Activated B cell treated with CpG ODN at 0.5 μM for 24 hours (primary cell): Measurements from ENCODE around the gene METTL3. TPM values are rescaled to one million over a fixed set of nuclear protein-coding genes. Genes with fewer than 3 reads are reported as not detected.

Source experiments
- ATAC-seq: fragments of 200-7000 bp; cut with Tn5 transposase; one replicate; pipeline ENCODE4 v1.10.0; 2021; ENCODE audit warnings: low read depth, mild to moderate bottlenecking, moderate library complexity
- CTCF ChIA-PET: fragments of 350-600 bp; sonication (Branson Sonifier 250); formaldehyde crosslinking; loops from one replicate; lab custom pipeline; 2021; ENCODE audit warnings: antibody characterized with exemption; lab: Charles Lee
- POLR2A ChIA-PET: fragments of 350-600 bp; sonication (Branson Sonifier 250); formaldehyde crosslinking; loops from one replicate; lab custom pipeline; 2021; ENCODE audit warnings: antibody characterized with exemption; lab: Charles Lee
- DNase-seq: peaks from one replicate; pipeline ENCODE4 v3.0.0; 2022
- H3K27ac Mint-ChIP-seq: one replicate; pipeline ENCODE4 v1.8.0; 2020; ENCODE audit warnings: mixed read lengths
- H3K27me3 Mint-ChIP-seq: one replicate; pipeline ENCODE4 v1.8.0; 2021; ENCODE audit warnings: mixed read lengths
- H3K36me3 Mint-ChIP-seq: one replicate; pipeline ENCODE4 v1.8.0; 2021; ENCODE audit warnings: low read depth, mixed read lengths
- H3K4me1 Mint-ChIP-seq: one replicate; pipeline ENCODE4 v1.8.0; 2021; ENCODE audit warnings: mixed read lengths
- H3K4me3 Mint-ChIP-seq: one replicate; pipeline ENCODE4 v1.8.0; 2020; ENCODE audit warnings: mild to moderate bottlenecking, mixed read lengths
- H3K9me3 Mint-ChIP-seq: one replicate; pipeline ENCODE4 v1.8.0; 2020; ENCODE audit warnings: mixed read lengths
- CTCF ChIP-seq: fragments of 200-600 bp; IDR thresholded peaks from one replicate; pipeline ENCODE4 v1.8.0; 2022; ENCODE audit warnings: antibody characterized with exemption, mild to moderate bottlenecking
- intact Hi-C: fragments of 100-400 bp; cut with micrococcal nuclease; formaldehyde crosslinking; loops from one replicate; pipeline ENCODE4 v1.15.1; 2024
- total RNA-seq: library from RNA; stranded (reverse); gene quantifications from 2 replicates; pipeline ENCODE4 v1.2.3, GENCODE V29; 2022

Gene METTL3
- total RNA-seq, 1 donor from 2014 or later: 94.5 TPM

GRCh38 chr14:21506557-21506956 is 4.6 kb downstream of the METTL3 start:
- no peak overlapping the region for H3K4me3 Mint-ChIP-seq
- peaks cover 57% of the 10 kb centered on the region for H3K36me3 Mint-ChIP-seq
- POLR2A ChIA-PET: no interaction called here

DNA sequence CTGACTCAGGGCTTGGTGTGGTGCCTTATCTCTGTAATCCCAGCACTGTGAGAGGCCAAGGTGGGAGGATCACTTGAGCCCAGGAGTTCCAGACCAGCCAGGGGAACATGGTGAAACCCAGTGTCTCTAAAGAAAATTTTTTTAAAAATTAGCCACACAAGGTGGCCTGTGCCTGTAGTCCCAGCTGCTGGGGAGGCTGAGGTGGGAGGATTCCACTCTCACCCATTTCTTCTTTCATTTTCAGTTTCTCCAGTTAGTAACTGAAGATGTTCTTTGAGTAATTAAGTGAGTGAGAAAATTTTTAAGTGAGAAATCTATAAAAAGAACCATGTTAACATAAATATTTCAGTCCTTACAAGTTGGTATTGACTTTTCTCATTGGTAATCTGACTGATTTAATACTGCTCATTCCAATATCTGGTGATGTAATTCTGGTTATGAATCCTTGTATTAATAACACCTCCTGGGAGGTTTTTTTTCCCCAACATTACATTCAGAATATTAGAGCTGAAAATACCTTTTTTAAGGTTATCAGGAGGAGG is 6.1 kb downstream of the METTL3 start:
- Mint-ChIP-seq H3K36me3 (peaks cover 62% of the 10 kb centered on the region), H3K4me3 (no peak overlapping the region), H3K27ac (no peak overlapping the region), H3K9me3 (no peaks in the 10 kb centered on the region), H3K27me3 (no peaks in the 10 kb centered on the region), H3K4me1 (peaks cover 25% of the 10 kb centered on the region)
- no peak for TF ChIP-seq CTCF
- intact Hi-C loops: no loop called here
- ChIA-PET POLR2A (no interaction called here), CTCF (no interaction called here)
- DNase-seq: no peak
- ATAC-seq: no peak

More at GRCh38 chr14:21506557-21506956, 4.6 kb downstream of the METTL3 start:
- CTCF ChIA-PET: no interaction called here
- DNase-seq (no peak), ATAC-seq (no peak)
- H3K27me3 Mint-ChIP-seq: no peaks in the 10 kb centered on the region
- intact Hi-C loops: no loop called here
- H3K4me1 Mint-ChIP-seq: peaks cover 35% of the 10 kb centered on the region
- no peak overlapping the region for H3K27ac Mint-ChIP-seq
- H3K9me3 Mint-ChIP-seq: no peaks in the 10 kb centered on the region
- no peak for TF ChIP-seq CTCF

DNA sequence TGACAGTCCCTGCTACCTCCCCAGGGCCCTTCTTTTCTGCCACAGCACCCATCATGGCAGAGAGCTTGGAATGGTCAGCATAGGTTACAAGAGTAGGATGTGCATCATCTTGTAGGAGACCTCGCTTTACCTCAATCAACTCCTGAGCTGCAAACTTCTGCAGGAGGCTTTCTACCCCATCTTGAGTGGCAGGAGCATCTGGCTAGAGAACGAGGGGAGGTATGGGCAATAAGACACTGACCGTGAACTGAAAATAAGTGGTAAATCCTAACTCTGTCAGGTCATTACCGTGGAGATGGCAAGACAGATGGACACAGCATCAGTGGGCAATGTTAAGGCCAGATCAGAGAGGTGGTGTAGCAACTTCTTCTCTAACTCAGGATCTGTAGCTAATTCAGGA is 7.8 kb downstream of the METTL3 start:
- peaks cover 75% of the 10 kb centered on the region for H3K36me3 Mint-ChIP-seq
- H3K9me3 Mint-ChIP-seq: no peaks in the 10 kb centered on the region
- no peaks in the 10 kb centered on the region for H3K27me3 Mint-ChIP-seq
- peaks cover 11% of the 10 kb centered on the region for H3K4me1 Mint-ChIP-seq
- ATAC-seq (no peak), DNase-seq (no peak)
- no peak overlapping the region for H3K4me3 Mint-ChIP-seq
- CTCF ChIA-PET: no interaction called here
- intact Hi-C loops: no loop called here
- no peak overlapping the region for H3K27ac Mint-ChIP-seq
- TF ChIP-seq CTCF: no peak
- POLR2A ChIA-PET: interaction anchor here (1.1 kb wide), 1 partner anchor 47 kb away, joined by 3 read pairs; the partner anchor contains the start of gene CHD8

DNA sequence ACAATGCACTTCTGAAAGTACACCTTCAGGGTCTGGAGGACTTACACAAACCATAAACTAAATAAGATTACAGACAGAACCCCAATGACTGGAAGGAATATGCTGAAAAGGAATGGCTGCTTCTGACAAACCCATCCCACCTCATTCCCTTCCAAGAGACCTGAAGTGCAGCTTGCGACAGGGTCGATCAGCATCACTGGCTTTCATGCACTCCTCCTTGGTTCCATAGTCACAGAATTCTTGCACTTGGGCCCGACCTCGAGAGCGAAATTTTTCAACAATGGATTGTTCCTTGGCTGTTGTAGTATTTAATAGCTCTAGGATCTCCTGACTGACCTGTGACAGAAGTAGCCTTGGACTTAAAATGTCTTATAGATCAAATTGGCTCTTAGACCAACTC is 9.6 kb downstream of the METTL3 start:
- intact Hi-C loops: no loop called here
- POLR2A ChIA-PET: interaction anchor here (1.7 kb wide), 1 partner anchor 9 kb away, joined by 8 read pairs; the partner anchor contains the start of gene METTL3

More for the DNA sequence above, 9.6 kb downstream of the METTL3 start:
- Mint-ChIP-seq H3K27ac (no peak overlapping the region), H3K27me3 (no peaks in the 10 kb centered on the region), H3K36me3 (peaks cover 76% of the 10 kb centered on the region), H3K4me3 (no peak overlapping the region), H3K4me1 (peaks cover 10% of the 10 kb centered on the region), H3K9me3 (no peaks in the 10 kb centered on the region)
- ATAC-seq (no peak), DNase-seq (no peak)
- CTCF ChIA-PET: interaction anchor here (0.6 kb wide), 1 partner anchor 54 kb away, joined by 5 read pairs; no protein-coding TSS in a partner anchor
- no peak for TF ChIP-seq CTCF
